Heart left ventricle (tissue), 13 donors: ENCODE results near the gene SORCS1.

ENCODE experiments used
- CTCF ChIP-seq, 12 donors: fragments of 200-600 bp; sonication (generic) in 4 of 12; IDR thresholded peaks; one replicate each; pipeline versions ENCODE4 v1.5.0 to v1.8.0; 2018 to 2022; ENCODE audit warnings: antibody characterized with exemption in 12 of 12, mild to moderate bottlenecking in 5 of 12
- POLR2A ChIP-seq, 2 donors: fragments of 450-650 bp; IDR thresholded peaks; one replicate each; pipeline ENCODE4 v1.6.1; 2017; ENCODE audit warnings: antibody characterized with exemption in 2 of 2, mild to moderate bottlenecking in 2 of 2, moderate library complexity in 2 of 2
- donor health status: ischemic (EF 13 %, LVEDD 7.1; RV severe dilation, severe dysfunction).
- donor health status: DM: no; HTN: yes; CAD: no.
- donor health status: DM: no; HTN: no; CAD: no.
- donor health status: ischemic (EF 25% LVEDD 6.9; RV normal size, moderate dysfunction).
- donor health status: ischemic (EF 25% LVEDD 5.7; RV mildly dilated, moderate dysfunction).
- donor health status: ischemic (EF 35%, LVEDD 5.7; RV mildly dilated, moderate dysfunction).
- donor health status: nonischemic (EF 11% LVEDD 7.7; RV severe dilation, severe dysfunction).
- donor health status: DM: yes; HTN: yes; CAD: no.
- donor health status: PGD.
- donor health status: ischemic (EF 29% LVEDD 5.4; RV normal size, mild dysfunction).
- donor health status: nonischemic (EF 23%, LVEDD 6.1; RV moderate dilation, normal function).

GRCh38 chr10:106947643-106948042, 216.9 kb downstream of the SORCS1 start:
- TF ChIP-seq CTCF (IDR thresholded peaks at IDR 0.05) (no peak), POLR2A (IDR thresholded peaks at IDR 0.05) (no peak)
